HG03135 (cell line): ENCODE measurements around the gene KRTAP9-1.
"Not testable (repeated sequence)": the region's sequence is repeated elsewhere in the genome, so short reads cannot be mapped to it uniquely, and the experiment has no call there.

Source experiments
- ATAC-seq: cut with Tn5 transposase; IDR thresholded peaks from one replicate; pipeline ENCODE4 v1.9.1; 2021; ENCODE audit warnings: mild to moderate bottlenecking, moderate library complexity; ENCODE audit not compliant: unreplicated experiment

Gene KRTAP9-1, protein sequence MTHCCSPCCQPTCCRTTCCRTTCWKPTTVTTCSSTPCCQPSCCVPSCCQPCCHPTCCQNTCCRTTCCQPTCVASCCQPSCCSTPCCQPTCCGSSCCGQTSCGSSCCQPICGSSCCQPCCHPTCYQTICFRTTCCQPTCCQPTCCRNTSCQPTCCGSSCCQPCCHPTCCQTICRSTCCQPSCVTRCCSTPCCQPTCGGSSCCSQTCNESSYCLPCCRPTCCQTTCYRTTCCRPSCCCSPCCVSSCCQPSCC

DNA sequence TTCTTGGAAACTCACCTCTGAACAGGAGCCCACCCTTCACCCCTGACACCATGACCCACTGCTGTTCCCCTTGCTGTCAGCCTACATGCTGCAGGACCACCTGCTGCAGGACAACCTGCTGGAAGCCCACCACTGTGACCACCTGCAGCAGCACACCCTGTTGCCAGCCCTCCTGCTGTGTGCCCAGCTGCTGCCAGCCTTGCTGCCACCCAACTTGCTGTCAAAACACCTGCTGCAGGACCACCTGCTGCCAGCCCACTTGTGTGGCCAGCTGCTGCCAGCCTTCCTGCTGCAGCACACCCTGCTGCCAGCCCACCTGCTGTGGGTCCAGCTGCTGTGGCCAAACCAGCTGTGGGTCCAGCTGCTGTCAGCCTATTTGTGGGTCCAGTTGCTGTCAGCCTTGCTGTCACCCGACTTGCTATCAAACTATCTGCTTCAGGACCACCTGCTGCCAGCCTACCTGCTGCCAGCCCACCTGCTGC is at the start of gene KRTAP9-1:
TSS of gene KRTAP9-1 (plus strand) at position 51 of the 482 bp plus-strand sequence. CDS start at position 51, 0 bp downstream.
- ATAC-seq = not testable (repeated sequence)

DNA sequence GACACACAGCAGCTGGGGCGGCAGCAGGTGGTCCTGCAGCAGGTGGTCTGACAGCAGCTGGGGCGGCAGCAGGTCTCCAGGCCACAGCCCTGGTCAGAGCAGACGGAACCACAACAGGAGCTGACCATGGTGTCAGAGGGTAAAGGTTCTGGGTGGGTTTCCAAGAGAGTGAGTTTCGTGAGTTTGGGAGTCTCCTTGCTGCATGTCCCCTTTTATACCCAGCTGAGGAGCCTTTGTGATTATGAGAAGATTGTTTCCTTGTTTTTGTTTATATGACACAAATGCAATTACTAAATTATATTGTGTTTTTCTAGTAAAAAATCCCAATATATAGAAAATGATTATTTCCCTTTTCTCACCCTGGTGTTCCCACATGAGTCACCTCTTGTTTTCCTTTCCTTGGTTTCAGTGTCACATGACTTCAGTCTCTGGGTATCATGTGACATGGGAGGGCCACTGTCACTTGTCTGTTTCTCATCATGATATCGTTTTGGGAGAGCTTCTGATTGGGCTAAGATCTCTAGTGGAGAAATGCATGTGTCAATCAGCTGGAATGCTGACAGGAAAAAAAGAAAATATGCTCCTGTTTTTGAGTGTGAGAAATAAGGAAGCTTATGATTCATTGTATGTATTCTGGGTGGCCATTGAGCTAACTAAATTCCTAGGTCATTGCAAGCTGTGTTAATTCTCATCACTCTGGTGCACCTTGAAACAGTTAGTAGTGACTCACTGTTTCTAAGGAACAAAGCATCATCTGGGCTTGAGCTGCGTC is 49.1 kb upstream of the KRTAP9-1 start, which contains the start of gene KRTAP4-6:
TSS of gene KRTAP4-6 (minus strand) at position 185 of the 772 bp plus-strand sequence. CDS start at position 128, 57 bp downstream.
- no peak for ATAC-seq

DNA sequence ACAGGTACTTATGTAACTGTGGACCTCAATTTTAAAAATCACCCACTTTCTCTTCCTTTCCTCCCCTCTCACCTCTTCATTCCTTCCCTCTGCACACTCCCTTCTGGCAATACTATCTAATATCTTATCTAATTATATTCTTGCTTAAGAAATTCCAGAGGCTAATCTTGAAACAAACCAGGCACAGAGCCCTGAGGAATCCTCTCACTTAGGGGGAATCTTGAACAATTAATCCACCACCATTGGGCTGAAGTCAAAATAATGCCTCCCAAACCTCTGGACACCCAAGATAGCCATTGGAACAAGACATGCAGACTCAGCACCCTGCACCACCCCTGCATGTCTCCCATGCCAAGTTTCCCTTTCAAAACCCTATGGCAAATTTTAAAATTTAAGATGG is 48.3 kb upstream of the KRTAP9-1 start:
- no peak for ATAC-seq

DNA sequence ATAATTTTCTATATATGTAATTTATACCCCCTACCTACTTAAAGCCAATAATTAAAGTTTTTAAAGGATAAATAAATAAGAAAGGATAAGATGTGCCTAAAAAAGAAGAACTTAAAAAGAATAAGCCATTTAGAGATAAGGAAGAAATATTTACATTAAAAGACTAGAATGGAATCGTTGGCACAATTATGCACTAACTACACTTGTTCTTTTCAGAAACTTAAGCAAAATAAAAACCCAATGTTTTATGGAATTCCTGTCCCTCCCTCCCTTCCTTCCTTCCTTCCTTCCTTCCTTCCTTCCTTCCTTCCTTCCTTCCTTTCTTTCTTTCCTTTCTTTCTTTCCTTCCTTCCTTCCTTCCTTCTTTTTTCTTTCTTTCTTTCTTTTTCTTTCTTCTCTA is 44.8 kb upstream of the KRTAP9-1 start:
- ATAC-seq = no peak

DNA sequence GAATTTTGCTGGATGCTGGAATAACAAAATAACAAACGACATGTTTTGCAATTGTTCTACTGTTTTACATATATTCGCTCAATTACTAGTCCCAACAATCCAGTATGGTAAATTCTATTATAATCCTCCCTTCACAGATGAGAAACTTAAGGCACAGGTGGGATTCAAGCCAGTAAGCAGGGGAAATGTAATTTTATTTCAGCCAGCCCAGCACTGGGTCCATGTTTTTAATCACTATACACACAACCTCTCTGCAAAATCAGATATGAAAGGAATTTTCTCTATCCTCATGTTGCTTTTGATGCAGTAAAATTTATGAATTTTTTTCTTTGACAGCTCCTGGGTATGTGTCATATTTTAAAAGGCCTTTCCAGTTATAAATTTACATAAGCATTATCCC is 44.4 kb upstream of the KRTAP9-1 start:
- no peak for ATAC-seq

DNA sequence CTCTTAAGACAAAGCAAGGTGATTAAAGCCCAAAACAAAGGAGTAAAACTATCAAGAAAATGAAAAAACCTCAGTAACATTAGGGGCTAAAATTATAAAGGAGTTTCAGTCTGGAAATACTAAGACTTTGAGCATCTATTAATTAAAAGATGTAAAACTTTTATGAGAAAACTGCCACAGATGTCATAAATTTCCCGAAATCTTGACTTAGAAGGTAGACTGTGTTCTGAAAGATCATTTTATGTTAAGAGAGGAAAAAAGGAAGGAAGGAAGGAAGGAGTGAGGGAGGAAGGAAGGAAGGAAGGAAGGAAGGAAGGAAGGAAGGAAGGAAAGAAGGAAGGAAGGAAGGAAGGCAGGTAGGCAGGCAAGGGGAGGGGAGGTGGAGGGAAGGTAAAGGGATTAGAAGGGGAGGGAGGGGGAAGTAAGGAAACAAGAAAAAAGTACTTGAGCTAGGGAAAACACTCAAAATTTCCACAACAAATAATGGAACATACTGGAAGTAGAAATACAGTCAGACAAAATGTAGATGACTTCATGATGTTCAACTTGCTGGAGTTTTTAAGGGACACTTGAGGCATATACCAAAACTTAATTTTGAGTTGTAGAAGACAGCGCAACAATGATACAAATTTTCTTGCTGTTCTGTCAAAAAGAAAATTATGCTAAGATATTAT is 42.0 kb upstream of the KRTAP9-1 start:
- ATAC-seq = no peak

DNA sequence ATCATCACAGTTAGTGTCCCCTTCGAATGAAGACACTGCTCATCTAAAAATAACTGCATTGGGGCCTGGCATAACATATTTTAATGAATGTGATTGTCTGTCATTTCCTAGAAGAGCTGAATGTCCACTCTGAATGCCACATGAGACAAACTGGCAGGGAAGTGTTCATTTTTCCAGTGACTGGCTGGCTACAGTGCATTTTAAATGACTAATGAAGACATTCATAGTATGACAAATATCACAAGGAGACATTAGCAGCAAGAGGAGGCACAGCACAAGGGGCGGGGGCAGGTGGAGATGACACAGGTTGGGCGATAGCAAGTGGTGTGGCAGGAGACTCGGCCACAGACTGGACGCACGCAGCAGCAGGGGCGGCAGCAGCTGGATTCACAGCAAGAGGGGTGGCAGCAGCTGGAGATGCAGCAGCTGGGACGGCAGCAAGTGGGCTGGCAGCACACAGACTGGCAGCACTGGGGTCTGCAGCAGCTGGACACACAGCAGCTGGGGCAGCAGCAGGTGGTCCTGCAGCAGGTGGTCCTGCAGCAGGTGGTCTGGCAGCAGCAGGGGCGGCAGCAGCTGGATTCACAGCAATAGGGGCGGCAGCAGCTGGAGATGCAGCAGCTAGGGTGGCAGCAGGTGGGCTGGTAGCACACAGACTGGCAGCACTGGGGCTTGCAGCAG is 40.6 kb upstream of the KRTAP9-1 start:
- not testable (repeated sequence) for ATAC-seq

DNA sequence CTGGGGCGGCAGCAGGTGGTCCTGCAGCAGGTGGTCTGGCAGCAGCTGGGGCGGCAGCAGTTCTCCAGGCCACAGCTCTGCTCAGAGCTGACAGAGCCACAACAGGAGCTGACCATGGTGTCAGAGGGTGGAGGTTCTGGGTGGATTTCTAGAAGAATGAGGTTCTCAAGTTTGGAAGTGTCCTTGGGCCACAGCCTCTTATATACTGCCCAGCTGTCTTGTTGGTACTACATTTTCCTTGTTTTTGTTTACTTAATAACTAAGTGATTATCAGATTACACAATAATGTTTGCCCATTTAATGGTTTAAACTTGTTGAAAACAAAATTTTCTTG is 40.1 kb upstream of the KRTAP9-1 start, which contains the start of gene KRTAP4-5:
TSS of gene KRTAP4-5 (minus strand) at position 174 of the 334 bp plus-strand sequence. CDS start at position 116, 58 bp downstream.
- ATAC-seq = no peak

DNA sequence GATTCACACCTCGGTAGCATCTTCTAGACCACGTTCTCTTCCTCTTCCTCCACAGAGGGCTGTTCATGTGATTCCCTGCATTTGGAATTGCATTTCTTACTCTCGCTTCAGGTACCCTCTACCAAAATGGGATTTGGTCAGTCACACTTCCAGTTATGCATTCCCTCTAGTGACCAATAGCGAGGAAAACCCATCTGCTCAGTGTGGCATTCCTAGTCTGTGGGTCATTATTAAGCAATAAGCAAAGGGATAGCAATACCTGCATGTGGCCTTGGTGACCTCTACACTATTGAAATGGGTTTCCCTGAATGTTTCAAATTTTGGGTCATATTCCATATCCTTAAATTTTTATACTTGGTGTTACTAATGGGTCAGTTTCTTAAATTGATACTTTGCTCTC is 39.7 kb upstream of the KRTAP9-1 start:
- ATAC-seq = no peak

DNA sequence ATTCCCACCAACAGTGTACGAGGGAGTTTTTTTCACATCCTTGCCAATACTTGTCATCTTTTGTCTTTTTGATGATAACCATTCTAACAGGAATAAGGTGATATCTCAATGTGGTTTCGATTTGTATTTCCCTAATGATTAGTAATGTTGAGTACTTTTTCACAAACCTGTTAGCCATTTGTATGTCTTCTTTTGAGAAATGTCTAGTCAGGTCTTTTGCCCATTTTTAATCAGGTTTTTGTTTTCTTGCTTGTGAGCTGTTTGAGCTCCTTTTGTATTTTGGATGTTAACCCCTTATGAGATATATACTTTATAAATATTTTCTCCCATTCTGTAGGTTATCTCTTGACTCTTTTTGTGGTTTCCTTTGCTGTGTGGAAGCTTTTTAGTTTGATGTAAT is 38.2 kb upstream of the KRTAP9-1 start:
- ATAC-seq = no peak

DNA sequence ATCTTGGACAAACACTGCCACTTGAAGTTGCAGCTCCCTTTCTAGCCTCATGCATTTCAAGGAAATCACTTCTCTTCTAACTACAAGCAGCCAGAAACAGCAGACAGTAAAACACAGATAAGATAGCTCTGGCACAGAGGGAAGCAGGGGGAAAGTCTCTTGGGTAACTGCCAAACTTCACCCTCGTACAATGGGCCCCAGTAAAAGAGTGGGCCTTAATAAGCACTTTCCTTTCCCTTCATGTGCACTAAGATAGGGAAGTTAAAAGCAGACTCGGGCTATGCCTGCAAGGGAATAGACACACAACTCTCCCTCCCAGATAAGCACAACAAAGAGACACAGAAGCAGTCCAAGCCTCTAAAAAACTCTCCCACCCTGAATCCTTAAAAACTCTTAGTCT is 35.8 kb upstream of the KRTAP9-1 start:
- ATAC-seq = no peak

DNA sequence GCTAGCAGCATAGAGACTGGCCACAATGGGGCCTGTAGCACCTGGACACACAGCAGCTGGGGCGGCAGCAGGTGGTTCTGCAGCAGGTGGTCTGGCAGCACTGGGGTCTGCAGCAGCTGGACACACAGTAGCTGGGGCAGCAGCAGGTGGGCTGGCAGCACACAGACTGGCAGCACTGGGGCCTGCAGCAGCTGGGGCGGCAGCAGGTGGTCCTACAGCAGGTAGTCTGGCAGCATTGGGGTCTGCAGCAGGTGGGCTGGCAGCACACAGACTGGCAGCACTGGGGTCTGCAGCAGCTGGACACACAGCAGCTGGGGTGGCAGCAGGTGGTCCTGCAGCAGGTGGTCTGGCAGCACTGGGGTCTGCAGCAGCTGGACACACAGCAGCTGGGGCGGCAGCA is 29.5 kb upstream of the KRTAP9-1 start:
- ATAC-seq = not testable (repeated sequence)

DNA sequence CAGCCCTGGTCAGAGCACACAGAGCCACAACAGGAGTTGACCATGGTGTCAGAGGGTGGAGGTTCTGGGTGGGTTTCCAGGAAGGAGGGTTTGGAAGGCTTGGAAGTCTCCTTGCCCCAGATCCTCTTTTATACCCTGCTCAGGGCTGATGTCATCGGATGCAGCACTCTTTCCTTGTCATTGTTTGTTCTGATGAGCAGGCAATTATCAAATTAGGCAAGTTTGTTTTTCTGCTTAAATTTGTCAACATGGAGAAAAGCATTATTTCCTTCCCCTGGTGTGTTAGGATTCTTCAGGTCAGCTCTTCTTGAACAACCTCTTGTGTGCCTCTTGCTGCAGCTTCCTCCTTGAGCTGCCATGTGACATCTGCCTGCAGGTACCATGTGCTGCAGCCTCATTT is 29.0 kb upstream of the KRTAP9-1 start, which contains the start of gene KRTAP4-4:
TSS of gene KRTAP4-4 (minus strand) at position 101 of the 400 bp plus-strand sequence. CDS start at position 44, 57 bp downstream.
- ATAC-seq = no peak

DNA sequence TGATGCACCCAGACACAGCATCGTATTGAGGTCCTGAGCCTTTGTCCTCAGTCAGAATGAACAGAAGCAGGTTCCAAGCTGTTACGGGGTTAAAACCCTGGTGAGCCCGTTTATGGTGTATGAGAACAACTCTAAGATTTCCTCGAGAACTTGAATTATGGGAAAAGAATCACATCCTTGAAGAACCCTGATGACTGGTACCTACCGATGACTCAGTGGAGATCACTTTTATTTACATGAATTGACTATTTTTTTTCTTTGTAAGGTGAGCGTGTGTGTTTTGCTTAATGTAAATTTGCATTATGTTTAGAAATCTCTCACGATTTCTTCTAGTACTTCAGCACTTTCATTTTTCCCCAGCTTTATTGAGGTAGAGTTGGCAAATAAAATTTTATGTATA is 25.9 kb upstream of the KRTAP9-1 start:
- no peak for ATAC-seq

DNA sequence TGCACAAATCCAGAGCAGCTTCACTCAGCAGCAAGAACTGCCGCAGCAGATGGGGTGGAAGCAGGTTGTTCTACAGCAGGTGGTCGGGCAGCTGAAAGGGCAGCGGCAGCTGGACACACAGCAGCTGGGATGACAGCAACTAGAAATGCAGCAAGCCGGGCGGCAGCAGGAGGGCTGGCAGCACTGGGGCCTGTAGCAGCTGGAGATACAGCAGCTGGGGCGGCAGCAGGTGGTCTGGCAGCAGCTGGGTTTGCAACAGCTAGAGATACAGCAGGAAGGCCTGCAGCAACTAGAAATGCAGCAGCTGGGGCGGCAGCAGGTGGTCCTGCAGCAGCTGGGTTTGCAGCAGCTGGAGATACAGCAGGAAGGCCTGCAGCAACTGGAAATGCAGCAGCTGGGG is 22.1 kb upstream of the KRTAP9-1 start:
- no peak for ATAC-seq

DNA sequence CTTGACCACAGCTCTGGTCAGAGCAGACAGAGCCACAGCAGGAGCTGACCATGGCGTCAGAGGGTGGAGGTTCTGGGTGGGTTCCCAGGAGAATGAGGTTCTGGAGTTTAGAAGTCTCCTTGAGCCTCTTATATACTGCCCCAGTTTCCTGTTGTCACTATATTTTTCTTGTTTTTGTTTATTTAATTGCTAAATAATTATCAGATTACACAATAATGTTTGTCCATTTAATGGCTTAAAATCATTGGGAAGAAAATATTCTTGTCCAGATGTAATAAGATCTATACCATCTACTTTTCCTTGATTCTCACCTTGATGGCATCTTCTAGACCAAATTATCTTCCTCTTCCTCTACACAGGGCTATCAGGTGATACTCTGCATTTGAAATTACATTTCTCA is 21.6 kb upstream of the KRTAP9-1 start, which contains the start of gene KRTAP4-3:
TSS of gene KRTAP4-3 (minus strand) at position 101 of the 400 bp plus-strand sequence. CDS start at position 52, 49 bp downstream.
- ATAC-seq = no peak

DNA sequence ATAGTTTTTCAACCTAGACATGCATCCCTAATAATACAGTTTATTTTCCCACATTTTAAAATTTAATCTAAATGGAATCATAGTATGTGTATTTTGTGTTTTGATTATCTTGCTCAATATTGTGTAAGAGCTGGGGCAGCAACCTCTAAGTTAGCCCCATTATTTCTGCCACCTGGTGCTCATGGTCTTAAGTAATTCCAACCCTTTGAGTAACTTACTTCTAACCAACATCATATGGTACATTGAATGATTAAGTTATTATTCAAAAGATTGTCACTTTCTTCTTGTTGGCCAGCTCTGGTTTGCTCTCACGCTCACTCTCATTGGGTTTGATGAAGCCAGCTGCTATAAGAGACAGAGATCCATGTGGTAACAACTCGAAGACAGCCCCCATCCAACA is 17.8 kb upstream of the KRTAP9-1 start:
- ATAC-seq = no peak

DNA sequence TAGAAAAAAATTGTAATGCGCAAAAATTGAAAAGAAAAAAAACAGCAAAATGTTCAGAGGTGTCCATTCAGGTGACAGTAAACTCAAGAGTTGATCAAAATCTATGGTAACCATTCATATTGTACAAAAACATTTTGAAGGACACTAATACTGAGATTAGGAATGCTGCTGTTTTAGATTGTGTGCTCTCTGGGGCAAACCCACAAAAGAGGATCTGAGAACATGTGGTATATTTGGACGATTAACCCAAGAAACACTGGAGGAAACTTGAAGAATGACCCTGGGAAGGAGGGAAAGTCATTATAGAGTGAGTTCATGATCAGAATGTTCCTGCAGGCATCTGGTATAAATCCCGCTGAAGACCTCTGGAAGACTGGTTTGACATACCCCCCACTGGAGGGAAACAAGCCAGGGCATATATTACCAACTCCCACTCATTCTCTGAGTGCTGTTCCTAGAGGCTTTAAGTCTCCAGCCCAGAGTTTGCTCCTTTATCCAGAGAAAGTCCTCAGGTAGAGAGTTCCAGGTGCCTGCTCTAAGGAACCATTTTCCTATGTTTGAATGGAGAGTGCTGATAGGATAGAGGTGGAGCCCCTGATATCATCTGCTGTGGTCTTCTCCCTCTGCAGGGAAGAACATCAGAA is 12.8 kb upstream of the KRTAP9-1 start:
- ATAC-seq = no peak

DNA sequence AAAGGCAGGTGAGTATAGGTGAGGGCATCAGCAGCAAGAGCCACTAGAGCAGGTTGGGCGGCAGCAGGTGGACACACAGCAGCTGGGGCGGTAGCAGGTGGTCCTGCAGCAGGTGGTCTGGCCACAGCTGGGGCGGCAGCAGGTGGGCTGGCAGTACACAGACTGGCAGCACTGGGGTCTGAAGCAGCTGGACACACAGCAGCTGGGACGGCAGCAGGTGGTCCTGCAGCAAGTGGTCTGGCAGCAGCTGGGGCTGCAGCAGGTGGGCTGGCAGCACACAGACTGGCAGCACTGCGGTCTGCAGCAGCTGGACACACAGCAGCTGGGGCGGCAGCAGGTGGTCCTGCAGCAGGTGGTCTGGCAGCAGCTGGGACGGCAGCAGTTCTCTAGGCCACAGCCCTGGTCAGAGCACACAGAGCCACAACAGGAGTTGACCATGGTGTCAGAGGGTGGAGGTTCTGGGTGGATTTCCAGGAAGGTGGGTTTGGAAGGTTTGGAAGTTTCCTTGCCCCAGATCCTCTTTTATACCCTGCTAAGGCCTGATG is 11.9 kb upstream of the KRTAP9-1 start, which contains the start of gene KRTAP4-2:
TSS of gene KRTAP4-2 (minus strand) at position 495 of the 545 bp plus-strand sequence. CDS start at position 438, 57 bp downstream.
- no peak for ATAC-seq

DNA sequence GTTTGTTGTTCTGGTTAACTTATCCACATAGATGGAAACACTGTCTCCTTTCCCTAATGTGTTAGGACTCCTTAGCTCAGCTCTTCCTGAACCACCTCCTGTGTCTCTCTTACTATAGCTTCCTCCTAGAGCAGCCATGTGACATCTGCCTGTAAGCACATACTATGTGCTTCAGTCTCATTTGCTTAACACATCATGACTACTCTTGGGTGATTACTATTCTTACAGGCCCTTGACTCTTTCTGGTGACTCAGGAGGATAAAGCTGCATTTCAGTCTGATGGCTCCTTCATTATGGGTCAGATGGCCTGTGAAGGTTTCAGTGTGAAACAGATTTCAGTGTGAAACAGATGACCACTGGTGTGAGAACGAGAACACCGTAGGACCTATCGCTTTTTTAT is 11.3 kb upstream of the KRTAP9-1 start:
- no peak for ATAC-seq
